A549 (cell line): ENCODE results near the gene KLHDC7B. TPM values are rescaled to one million over a fixed set of nuclear protein-coding genes. Genes with fewer than 3 reads are reported as not detected.
A peak's percentile ranks its signal among the peaks of the same experiment; 100 is the strongest.

Experiments used
- ATAC-seq, 2 experiments: fragments of 200-7000 bp in 1 of 2; fragments of >200 bp in 1 of 2; cut with Nextera tagmentation in 1 of 2; cut with Tn5 transposase in 1 of 2; 3 replicates each; pipeline versions ENCODE4 v1.8.0 to v1.9.1; 2018 to 2020; ENCODE audit warnings: mild to moderate bottlenecking in 1 of 2, moderate library complexity in 1 of 2
- CTCF ChIA-PET: fragments of 300-600 bp; sonication (Branson Sonifier 250); formaldehyde crosslinking; extraction: SDS; loops from one replicate; lab custom pipeline; 2021; ENCODE audit warnings: antibody characterized with exemption, inconsistent platforms; lab: Yijun Ruan, JAX
- POLR2A ChIA-PET: fragments of 350-600 bp; formaldehyde crosslinking; extraction: SDS; loops from one replicate; lab custom pipeline; 2021; ENCODE audit warnings: antibody characterized with exemption, inconsistent platforms; lab: Yijun Ruan, JAX
- DNase-seq, 2 experiments: peaks; one replicate each; pipeline versions ENCODE4 v3.0.0 to v3.0.0-alpha.2; 2011 to 2016; ENCODE audit warnings: low read depth in 1 of 2, low spot score in 1 of 2
- FAIRE-seq: peaks from 2 replicates; lab custom pipeline; 2011; peaks lifted over from hg19 to GRCh38; lab: Jason Lieb, UNC
- H3K27ac ChIP-seq, 2 experiments: fragments of >200 bp; sonication (Bioruptor Twin); formaldehyde crosslinking; 3 replicates each; pipeline ENCODE4 v1.5.1; 2016 to 2017
- H3K4me1 ChIP-seq: fragments of >200 bp; sonication (Bioruptor Twin); formaldehyde crosslinking; 3 replicates; pipeline ENCODE4 v1.6.1; 2016
- H3K4me2 ChIP-seq: fragments of >200 bp; sonication (Bioruptor Twin); formaldehyde crosslinking; 3 replicates; pipeline ENCODE4 v1.6.1; 2016
- H3K4me3 ChIP-seq: fragments of >200 bp; sonication (Bioruptor Twin); formaldehyde crosslinking; 3 replicates; pipeline ENCODE4 v1.5.1; 2016
- H3K9me3 ChIP-seq: fragments of >200 bp; sonication (Bioruptor Twin); formaldehyde crosslinking; 3 replicates; pipeline ENCODE4 v1.6.1; 2016
- ATOH8 ChIP-seq: fragments of 250-450 bp; sonication (Bioruptor Pico); IDR thresholded peaks from 2 replicates; pipeline ENCODE4 v1.5.0; 2020; ENCODE audit warnings: low read depth, mild to moderate bottlenecking, moderate library complexity
- BCL3 ChIP-seq: fragments of >200 bp; sonication (Bioruptor Twin); formaldehyde crosslinking; IDR thresholded peaks from 3 replicates; pipeline ENCODE4 v1.6.1; 2016
- BHLHE40 ChIP-seq: IDR thresholded peaks from 2 replicates; pipeline ENCODE4 v1.6.1; 2012; ENCODE audit warnings: low read depth, low read length, inconsistent platforms
- CBX8 ChIP-seq: fragments of 200-600 bp; sonication (generic); IDR thresholded peaks from 2 replicates; pipeline ENCODE4 v1.6.1; 2016
- E2F6 ChIP-seq: IDR thresholded peaks from 2 replicates; pipeline ENCODE4 v1.6.1; 2012; ENCODE audit warnings: low read depth, borderline replicate concordance
- FOXS1 ChIP-seq: fragments of 250-450 bp; sonication (Bioruptor Pico); IDR thresholded peaks from 2 replicates; pipeline ENCODE4 v1.5.0; 2020; ENCODE audit warnings: mild to moderate bottlenecking, moderate library complexity
- HES2 ChIP-seq: fragments of >200 bp; sonication (Bioruptor Twin); formaldehyde crosslinking; IDR thresholded peaks from 2 replicates; pipeline ENCODE4 v1.6.1; 2016
- HOXA7 ChIP-seq: fragments of 250-450 bp; sonication (Bioruptor Pico); IDR thresholded peaks from 2 replicates; pipeline ENCODE4 v1.5.0; 2020; ENCODE audit warnings: mild to moderate bottlenecking, moderate library complexity
- JUN ChIP-seq, 2 experiments: fragments of >200 bp; sonication (Bioruptor Twin); formaldehyde crosslinking; IDR thresholded peaks; 2 replicates in 1 of 2; 3 replicates in 1 of 2; pipeline ENCODE4 v1.6.1; 2016 to 2017
- JUNB ChIP-seq: fragments of >200 bp; sonication (Bioruptor Twin); formaldehyde crosslinking; IDR thresholded peaks from 2 replicates; pipeline ENCODE4 v1.6.1; 2016
- MAX ChIP-seq: IDR thresholded peaks from 2 replicates; pipeline ENCODE4 v1.6.1; 2012
- MAZ ChIP-seq: fragments of 150-350 bp; IDR thresholded peaks from 2 replicates; pipeline ENCODE4 v1.6.1; 2014; ENCODE audit warnings: antibody characterized with exemption, low read depth, low read length, borderline replicate concordance
- MYC ChIP-seq: IDR thresholded peaks from 2 replicates; pipeline ENCODE4 v1.6.1; 2012; ENCODE audit warnings: mild to moderate bottlenecking, inconsistent platforms, low read length, improper control_type of control experiment, borderline replicate concordance
- NFE2L2 ChIP-seq: fragments of 150-350 bp; conservative IDR thresholded peaks from 2 replicates; pipeline ENCODE4 v1.6.1; 2014; ENCODE audit warnings: low read length
- NPAS2 ChIP-seq: fragments of 250-450 bp; sonication (Bioruptor Pico); IDR thresholded peaks from 2 replicates; pipeline ENCODE4 v1.8.0; 2022; ENCODE audit warnings: mild to moderate bottlenecking, moderate library complexity, borderline replicate concordance
- NR3C1 ChIP-seq: fragments of >200 bp; sonication (Bioruptor Twin); formaldehyde crosslinking; IDR thresholded peaks from 3 replicates; pipeline ENCODE4 v1.6.1; 2017
- PBX3 ChIP-seq: IDR thresholded peaks from 2 replicates; pipeline ENCODE4 v1.6.1; 2012
- PHF8 ChIP-seq: fragments of 200-600 bp; sonication (generic); IDR thresholded peaks from 2 replicates; pipeline ENCODE4 v1.6.1; 2016; ENCODE audit warnings: low read depth, mild to moderate bottlenecking, antibody characterized with exemption, moderate library complexity, borderline replicate concordance
- POLR2A ChIP-seq: IDR thresholded peaks from 2 replicates; pipeline ENCODE4 v1.6.1; 2012; ENCODE audit warnings: mild to moderate bottlenecking, low read length
- POLR2AphosphoS2 ChIP-seq: conservative IDR thresholded peaks from 2 replicates; pipeline ENCODE4 v1.6.1; 2012; ENCODE audit warnings: low read length, improper control_type of control experiment, inconsistent platforms
- RARB ChIP-seq: fragments of 250-450 bp; sonication (Bioruptor Pico); IDR thresholded peaks from 2 replicates; pipeline ENCODE4 v1.8.0; 2021; ENCODE audit warnings: mild to moderate bottlenecking, moderate library complexity
- RNF2 ChIP-seq: fragments of 200-600 bp; sonication (generic); IDR thresholded peaks from 2 replicates; pipeline ENCODE4 v1.6.1; 2016; ENCODE audit warnings: low read depth, mild to moderate bottlenecking, antibody characterized with exemption, moderate library complexity, borderline replicate concordance
- SMC3 ChIP-seq: fragments of >200 bp; sonication (Bioruptor Twin); formaldehyde crosslinking; IDR thresholded peaks from 3 replicates; pipeline ENCODE4 v1.6.1; 2018; ENCODE audit warnings: inconsistent platforms
- SREBF2 ChIP-seq: fragments of 450-650 bp; IDR thresholded peaks from 2 replicates; pipeline ENCODE4 v1.6.1; 2014; ENCODE audit warnings: mild to moderate bottlenecking, moderate library complexity
- ZC3H11A ChIP-seq: fragments of 450-650 bp; IDR thresholded peaks from 2 replicates; pipeline ENCODE4 v1.6.1; 2014; ENCODE audit warnings: antibody characterized with exemption, mild to moderate bottlenecking
- ZSCAN20 ChIP-seq: fragments of 250-450 bp; sonication (Bioruptor Pico); IDR thresholded peaks from 2 replicates; pipeline ENCODE4 v1.8.0; 2022; ENCODE audit warnings: mild to moderate bottlenecking, moderate library complexity
- WGBS: methylation state at CpG from one replicate; pipeline ENCODE4 v1.1.6; 2017; ENCODE audit errors: missing lambda C conversion rate; 5-methylcytosine and 5-hydroxymethylcytosine counted together
- polyA plus RNA-seq, 4 experiments: library from polyadenylated mRNA; depleted of rRNA in 3 of 4; stranded (reverse); fragments of >200 nt; fragmentation: RNase III in 1 of 4; extraction: RNeasy Plus Mini Kit Qiagen cat#74134 plus additional on column Dnase treatment in 1 of 4; gene quantifications; 2 replicates in 3 of 4; 3 replicates in 1 of 4; pipeline ENCODE4 v1.2.3, GENCODE V29; 2011 to 2017

The KLHDC7B gene
- polyA plus RNA-seq, 2 of the 4 experiments (the other 2 are of a cell fraction): 0.09 TPM; not detected in 1

GRCh38 chr22:50581031-50581949 lies 35.6 kb downstream of the KLHDC7B start:
- FAIRE-seq: no peak

GRCh38 chr22:50581950-50582492 lies 36.3 kb downstream of the KLHDC7B start:
- H3K9me3 ChIP-seq: no peaks in the 10 kb centered on the region
- peak in 1 of 2 experiments; percentile 32; a peak in 4 of 6 replicates for ATAC-seq
- POLR2A ChIA-PET: interaction anchor here (0.6 to 1.5 kb wide), 4 partner anchors 17 to 56 kb away, joined by 3 read pairs; partner anchors contain the start of genes SCO2 and TYMP
- no peak for FAIRE-seq
- H3K4me2 ChIP-seq: peak overlapping the region; percentile 92
- WGBS: 3% methylated on average over 8 of the region's 39 CpGs
- no peak for DNase-seq
- peak overlapping the region; percentile 98 to 99 for H3K27ac ChIP-seq
- H3K4me1 ChIP-seq: peaks cover 12% of the 10 kb centered on the region; the same call in 1 of the 3 replicates
- TF ChIP-seq NPAS2 (no peak), ZSCAN20 (CRISPR knock-in tag) (no peak), RARB (CRISPR knock-in tag) (no peak), NFE2L2 (no peak), SREBF2 (no peak), ATOH8 (CRISPR knock-in tag) (no peak), ZC3H11A (no peak), POLR2A (no peak), FOXS1 (CRISPR knock-in tag) (no peak), CBX8 (no peak), MYC (no peak), SMC3 (no peak)
- CTCF ChIA-PET: interaction anchor here (2.0 to 2.1 kb wide), 2 partner anchors 19 to 37 kb away, joined by 6 to 8 read pairs; partner anchors contain the start of gene SYCE3
- H3K4me3 ChIP-seq: peak overlapping the region; percentile 88

More at GRCh38 chr22:50581031-50581949, 35.6 kb downstream of the KLHDC7B start:
- Histone ChIP-seq H3K4me1 (peaks cover 12% of the 10 kb centered on the region; the same call in 1 of the 3 replicates), H3K27ac (peak overlapping the region; percentile 98 to 99), H3K9me3 (no peaks in the 10 kb centered on the region), H3K4me3 (peak overlapping the region; percentile 88), H3K4me2 (peak overlapping the region; percentile 92)
- ChIA-PET CTCF (interaction anchor here (0.6 to 2.1 kb wide), 6 partner anchors 16 to 252 kb away, joined by 3 to 8 read pairs (median 3); partner anchors contain the start of gene SYCE3), POLR2A (interaction anchor here (0.7 to 1.3 kb wide), 2 partner anchors 16 to 74 kb away, joined by 3 read pairs; partner anchors contain the start of gene LMF2)
- TF ChIP-seq HOXA7 (CRISPR knock-in tag) (no peak), JUNB (no peak), RARB (CRISPR knock-in tag) (no peak), POLR2AphosphoS2 (no peak), PBX3 (no peak), NR3C1 (no peak), ZC3H11A (no peak), NPAS2 (no peak)
- whole genome bisulfite sequencing: 85% methylated on average over 18 of the region's 22 CpGs
- no peak for ATAC-seq
- DNase-seq: no peak

- Histone ChIP-seq H3K27ac (peak within 1 kb of the TSS; percentile 98 to 99), H3K4me3 (peak within 1 kb of the TSS; percentile 88), H3K9me3 (no peaks in the 10 kb centered on the region), H3K4me2 (peak within 1 kb of the TSS; percentile 98), H3K4me1 (peaks cover 12% of the 10 kb centered on the region; the same call in 1 of the 3 replicates)
- WGBS: 1% methylated on average over 16 of the region's 96 CpGs
- CTCF ChIA-PET: interaction anchor here (2.0 to 2.1 kb wide), 2 partner anchors 20 to 38 kb away, joined by 6 to 8 read pairs; partner anchors contain the start of gene SYCE3
- FAIRE-seq (no peak), DNase-seq (peak; percentile 94 to 96), ATAC-seq (peak; percentile 93 to 97)
- POLR2A ChIA-PET: interaction anchor here (0.6 to 1.5 kb wide), 4 partner anchors 18 to 57 kb away, joined by 3 read pairs; partner anchors contain the start of genes SCO2 and TYMP
- no peak for TF ChIP-seq POLR2AphosphoS2
- peak; percentile 56 for TF ChIP-seq POLR2A
- TF ChIP-seq HES2: no peak
- TF ChIP-seq PHF8: peak; percentile 60; the same call in 1 of the 2 replicates
- TF ChIP-seq JUN (IDR thresholded peaks at IDR 0.05): peak in 1 of 2 experiments; percentile 52; a peak in 1 of 5 replicates
- no peak for TF ChIP-seq MAZ
- TF ChIP-seq RNF2: no peak
- TF ChIP-seq MAX: peak; percentile 13; the same call in 1 of the 2 replicates
- TF ChIP-seq E2F6: 0 out of 2 replicates have a peak, but pooled peaks have one; percentile 33
- no peak for TF ChIP-seq BHLHE40
- peak; percentile 80; the same call in 2 of the 3 replicates for TF ChIP-seq BCL3
Measured at GRCh38 chr22:50582493-50583293, 37.0 kb downstream of the KLHDC7B start, which contains the start of gene CHKB. CHKB (minus strand) TSS chr22:50582849; CDS start chr22:50582781, 68 bp downstream.
